IMR-90 (cell line): ENCODE measurements around the gene IL18RAP. TPM values are rescaled to one million over a fixed set of nuclear protein-coding genes. Genes with fewer than 3 reads are reported as not detected.

ENCODE experiments used
- ATAC-seq: fragments of 200-7000 bp; cut with Tn5 transposase; 2 replicates; pipeline ENCODE4 v1.9.1; 2020; ENCODE audit warnings: low read depth, mild to moderate bottlenecking, moderate library complexity
- BruUV-seq: library from RNA; stranded (reverse); fragments of 400-500 nt; replicated peaks from 2 replicates; lab custom pipeline; 2021; lab: Mats Ljungman, UMichigan
- CTCF ChIA-PET: fragments of 300-600 bp; formaldehyde crosslinking; extraction: SDS; loops from one replicate; lab custom pipeline; 2021; ENCODE audit warnings: antibody characterized with exemption; lab: Yijun Ruan, JAX
- POLR2A ChIA-PET: fragments of 300-600 bp; sonication (Branson Sonifier 250); formaldehyde crosslinking; loops from one replicate; lab custom pipeline; 2022; ENCODE audit warnings: antibody characterized with exemption; ENCODE audit not compliant: unreplicated experiment; lab: Charles Lee
- DNase-seq: peaks from one replicate; pipeline ENCODE4 v3.0.0; 2013
- H2AFZ ChIP-seq: replicated peaks from 2 replicates; pipeline ENCODE3; 2013; ENCODE audit warnings: low read length, mild to moderate bottlenecking; ENCODE audit not compliant: poor library complexity
- H2AK5ac ChIP-seq: 2 replicates; pipeline ENCODE4 v1.6.1; 2013; ENCODE audit warnings: low read depth, low read length, inconsistent platforms
- H2AK9ac ChIP-seq: replicated peaks from 2 replicates; pipeline ENCODE3; 2013; ENCODE audit warnings: mild to moderate bottlenecking, low read depth, low read length, moderate library complexity; ENCODE audit not compliant: poor library complexity
- H2BK120ac ChIP-seq: 2 replicates; pipeline ENCODE4 v1.6.1; 2013; ENCODE audit warnings: low read depth, low read length, inconsistent platforms
- H2BK15ac ChIP-seq: 3 replicates; pipeline ENCODE4 v1.6.1; 2013; ENCODE audit warnings: low read depth, low read length, inconsistent platforms
- H2BK20ac ChIP-seq: 2 replicates; pipeline ENCODE4 v1.6.1; 2013; ENCODE audit warnings: low read depth, mild to moderate bottlenecking, inconsistent platforms, low read length, moderate library complexity
- H2BK5ac ChIP-seq: 2 replicates; pipeline ENCODE4 v1.6.1; 2013; ENCODE audit warnings: mild to moderate bottlenecking, low read depth, low read length, inconsistent platforms; ENCODE audit not compliant: poor library complexity, severe bottlenecking
- H3K14ac ChIP-seq: replicated peaks from 2 replicates; pipeline ENCODE4 v1.6.1; 2013; ENCODE audit warnings: low read depth, low read length, inconsistent platforms
- H3K18ac ChIP-seq: 2 replicates; pipeline ENCODE4 v1.6.1; 2013; ENCODE audit warnings: low read depth, low read length, control low read depth
- H3K23ac ChIP-seq: 2 replicates; pipeline ENCODE4 v1.6.1; 2013; ENCODE audit warnings: low read depth, low read length, inconsistent platforms
- H3K27ac ChIP-seq: 2 replicates; pipeline ENCODE4 v1.5.1; 2013; ENCODE audit warnings: mild to moderate bottlenecking, control low read depth, low read length; ENCODE audit not compliant: insufficient read depth
- H3K27me3 ChIP-seq: 2 replicates; pipeline ENCODE4 v1.6.1; 2013; ENCODE audit warnings: low read length; ENCODE audit not compliant: control insufficient read depth, insufficient read depth
- H3K36me3 ChIP-seq: 2 replicates; pipeline ENCODE4 v1.6.1; 2013; ENCODE audit warnings: low read length, mixed read lengths; ENCODE audit not compliant: control insufficient read depth, insufficient read depth
- H3K4ac ChIP-seq: 2 replicates; pipeline ENCODE4 v1.6.1; 2013; ENCODE audit warnings: low read depth, low read length, inconsistent platforms
- H3K4me1 ChIP-seq: 2 replicates; pipeline ENCODE4 v1.6.1; 2013; ENCODE audit warnings: low read length, mixed read lengths; ENCODE audit not compliant: control insufficient read depth, insufficient read depth
- H3K4me2 ChIP-seq: 2 replicates; pipeline ENCODE4 v1.6.1; 2013; ENCODE audit warnings: low read depth, mild to moderate bottlenecking, control low read depth, low read length, moderate library complexity
- H3K4me3 ChIP-seq: 2 replicates; pipeline ENCODE4 v1.5.1; 2013; ENCODE audit warnings: low read depth, mild to moderate bottlenecking, control low read depth, low read length, moderate library complexity; ENCODE audit not compliant: insufficient read depth
- H3K56ac ChIP-seq: 2 replicates; pipeline ENCODE4 v1.6.1; 2013; ENCODE audit warnings: low read length, inconsistent platforms; ENCODE audit not compliant: insufficient read depth; ENCODE audit errors: extremely low read depth
- H3K79me1 ChIP-seq, 2 experiments: 2 replicates each; pipeline ENCODE4 v1.6.1; 2013; ENCODE audit warnings: low read length in 2 of 2, inconsistent platforms in 1 of 2, low read depth in 1 of 2
- H3K9ac ChIP-seq: 2 replicates; pipeline ENCODE4 v1.6.1; 2013; ENCODE audit warnings: low read depth, low read length, control low read depth
- H3K9me1 ChIP-seq: 2 replicates; pipeline ENCODE4 v1.6.1; 2013; ENCODE audit warnings: low read length, inconsistent platforms; ENCODE audit not compliant: insufficient read depth
- H3K9me3 ChIP-seq: 2 replicates; pipeline ENCODE4 v1.6.1; 2013; ENCODE audit warnings: low read length; ENCODE audit not compliant: control insufficient read depth, insufficient read depth
- H4K20me1 ChIP-seq: 2 replicates; pipeline ENCODE4 v1.6.1; 2013; ENCODE audit warnings: low read length, inconsistent platforms; ENCODE audit not compliant: insufficient read depth
- H4K5ac ChIP-seq: 2 replicates; pipeline ENCODE4 v1.6.1; 2013; ENCODE audit warnings: mild to moderate bottlenecking, low read depth, low read length, control low read depth
- H4K8ac ChIP-seq, 2 experiments: 2 replicates each; pipeline ENCODE4 v1.6.1; 2013; ENCODE audit warnings: low read depth in 2 of 2, low read length in 2 of 2, control low read depth in 1 of 2, inconsistent platforms in 1 of 2
- H4K91ac ChIP-seq: 2 replicates; pipeline ENCODE4 v1.6.1; 2013; ENCODE audit warnings: low read depth, low read length, inconsistent platforms; ENCODE audit not compliant: insufficient read depth
- BHLHE40 ChIP-seq: fragments of 150-350 bp; IDR thresholded peaks from 2 replicates; pipeline ENCODE4 v1.6.1; 2016; ENCODE audit warnings: mild to moderate bottlenecking, low read depth, low read length
- CEBPB ChIP-seq: IDR thresholded peaks from 2 replicates; pipeline ENCODE4 v1.6.1; 2012; ENCODE audit warnings: low read depth, low read length, improper control_type of control experiment
- CHD1 ChIP-seq: IDR thresholded peaks from 2 replicates; pipeline ENCODE4 v1.6.1; 2012; ENCODE audit warnings: low read depth, low read length, improper control_type of control experiment
- CTCF ChIP-seq: conservative IDR thresholded peaks from 2 replicates; pipeline ENCODE4 v1.5.1; 2012; ENCODE audit warnings: mild to moderate bottlenecking, low read depth, low read length, improper control_type of control experiment
- ELK1 ChIP-seq: fragments of 150-350 bp; IDR thresholded peaks from 2 replicates; pipeline ENCODE4 v1.6.1; 2016; ENCODE audit warnings: low read depth, mild to moderate bottlenecking, low read length, moderate library complexity, borderline replicate concordance
- FOS ChIP-seq: fragments of 150-350 bp; IDR thresholded peaks from 2 replicates; pipeline ENCODE4 v1.6.1; 2016; ENCODE audit warnings: low read depth, low read length
- MAFK ChIP-seq: IDR thresholded peaks from 2 replicates; pipeline ENCODE4 v1.6.1; 2012; ENCODE audit warnings: low read depth, low read length, improper control_type of control experiment
- MAZ ChIP-seq: IDR thresholded peaks from 2 replicates; pipeline ENCODE4 v1.6.1; 2012; ENCODE audit warnings: low read depth, mild to moderate bottlenecking, low read length, improper control_type of control experiment, moderate library complexity, borderline replicate concordance
- MXI1 ChIP-seq: IDR thresholded peaks from 2 replicates; pipeline ENCODE4 v1.6.1; 2012; ENCODE audit warnings: low read depth, mild to moderate bottlenecking, low read length, moderate library complexity, borderline replicate concordance
- NFE2L2 ChIP-seq: fragments of 150-350 bp; IDR thresholded peaks from 2 replicates; pipeline ENCODE4 v1.6.1; 2016; ENCODE audit warnings: low read depth, mild to moderate bottlenecking, low read length
- POLR2A ChIP-seq: IDR thresholded peaks from 2 replicates; pipeline ENCODE4 v1.6.1; 2012; ENCODE audit warnings: mild to moderate bottlenecking, low read depth, low read length
- RAD21 ChIP-seq: IDR thresholded peaks from 2 replicates; pipeline ENCODE4 v1.6.1; 2012; ENCODE audit warnings: low read length, improper control_type of control experiment
- RCOR1 ChIP-seq: IDR thresholded peaks from 2 replicates; pipeline ENCODE4 v1.6.1; 2012; ENCODE audit warnings: mild to moderate bottlenecking, low read length, improper control_type of control experiment; ENCODE audit not compliant: insufficient replicate concordance
- RFX5 ChIP-seq: IDR thresholded peaks from 2 replicates; pipeline ENCODE4 v1.8.0; 2012; ENCODE audit warnings: low read depth, mild to moderate bottlenecking, low read length, moderate library complexity
- SMC3 ChIP-seq: fragments of 150-350 bp; IDR thresholded peaks from 2 replicates; pipeline ENCODE4 v1.6.1; 2016; ENCODE audit warnings: low read depth, mild to moderate bottlenecking, antibody characterized with exemption, low read length, moderate library complexity
- USF2 ChIP-seq: fragments of 150-350 bp; IDR thresholded peaks from 2 replicates; pipeline ENCODE4 v1.6.1; 2017; ENCODE audit warnings: mild to moderate bottlenecking, antibody characterized with exemption, low read length, low read depth
- WGBS, 2 experiments: methylation state at CpG; one replicate each; pipeline versions ENCODE4 v1.1.5 to v1.1.7; 2013; ENCODE audit warnings: missing lambda C conversion rate in 2 of 2; ENCODE audit not compliant: insufficient read length in 1 of 2; ENCODE audit errors: extremely low coverage in 2 of 2; 5-methylcytosine and 5-hydroxymethylcytosine counted together
- dilution Hi-C: fragments of 300-500 bp; cut with HindIII; formaldehyde crosslinking; loops from one replicate; pipeline ENCODE4 v1.14.3; 2018; ENCODE audit warnings: low sequenced_read_pairs; ENCODE audit not compliant: unreplicated experiment
- in situ Hi-C: fragments of 300-500 bp; cut with MboI; formaldehyde crosslinking; loops from 3 replicates; pipeline ENCODE4 v1.14.3; 2019; ENCODE audit warnings: low sequenced_read_pairs, inconsistent platforms, mixed read lengths
- intact Hi-C: fragments of 100-400 bp; cut with micrococcal nuclease; formaldehyde crosslinking; loops from 2 replicates; pipeline ENCODE4 v1.10.0; 2022
- polyA plus RNA-seq, 3 experiments: library from polyadenylated mRNA; depleted of rRNA; stranded (reverse); fragments of >200 nt; gene quantifications; 2 replicates each; pipeline ENCODE4 v1.2.3, GENCODE V29; 2012; ENCODE audit warnings: low replicate concordance in 1 of 3
- total RNA-seq: library from RNA; depleted of rRNA; stranded (reverse); fragments of >200 nt; gene quantifications from 2 replicates; pipeline ENCODE4 v1.2.3, GENCODE V29; 2012

The IL18RAP gene
- total and polyA plus RNA-seq, 2 of the 4 experiments (the other 2 are of a cell fraction), result not detected

- no peak overlapping the region for H4K5ac ChIP-seq
- H2AK5ac ChIP-seq, result no peak overlapping the region
- no peak overlapping the region for H3K4me2 ChIP-seq
- ATAC-seq (no peak), DNase-seq (no peak)
- ChIA-PET CTCF (no interaction called here), POLR2A (no interaction called here)
- H2BK15ac ChIP-seq, result no peak overlapping the region
- H3K27me3 ChIP-seq, result peaks cover 13% of the 10 kb centered on the region
- H3K9me3 ChIP-seq, result no peaks in the 10 kb centered on the region
- BruUV-seq, result no TSS peak
- H2AFZ ChIP-seq, result no peak overlapping the region
- H3K56ac ChIP-seq, result no peak overlapping the region
- in situ Hi-C loops, result no loop called here
- no peak overlapping the region for H4K8ac ChIP-seq
- H3K9ac ChIP-seq, result no peak overlapping the region
- no peaks in the 10 kb centered on the region for H3K4me1 ChIP-seq
- no peaks in the 10 kb centered on the region for H4K20me1 ChIP-seq
- no peak overlapping the region for H3K18ac ChIP-seq
- no peak overlapping the region for H2BK20ac ChIP-seq
- no peak overlapping the region for H3K27ac ChIP-seq
- H3K14ac ChIP-seq, result no peak overlapping the region
- H3K4ac ChIP-seq, result no peak overlapping the region
- H3K23ac ChIP-seq, result no peak overlapping the region
- H3K36me3 ChIP-seq, result no peaks in the 10 kb centered on the region
- no peak for TF ChIP-seq RAD21
- no peak for TF ChIP-seq NFE2L2
- no peak for TF ChIP-seq CTCF
- no peak for TF ChIP-seq CHD1
- no peak for TF ChIP-seq POLR2A
- no peak for TF ChIP-seq ELK1
- TF ChIP-seq RCOR1, result no peak
- TF ChIP-seq SMC3, result no peak
- TF ChIP-seq FOS, result no peak
- TF ChIP-seq RFX5, result no peak
- no peak for TF ChIP-seq BHLHE40
- no peak for TF ChIP-seq MXI1
- TF ChIP-seq CEBPB, result no peak
- TF ChIP-seq MAZ, result no peak
- no peak for TF ChIP-seq USF2
- no peak for TF ChIP-seq MAFK
- H2BK5ac ChIP-seq, result no peak overlapping the region
- intact Hi-C loops, result no loop called here
- H3K79me1 ChIP-seq, result no peaks in the 10 kb centered on the region
- no peak overlapping the region for H3K4me3 ChIP-seq
- no CpG with 5 or more reads among the region's 4 CpGs for WGBS, 2 experiments
- H2BK120ac ChIP-seq, result no peak overlapping the region
- H2AK9ac ChIP-seq, result no peak overlapping the region
- dilution Hi-C loops, result no loop called here
- H4K91ac ChIP-seq, result no peak overlapping the region
- no peaks in the 10 kb centered on the region for H3K9me1 ChIP-seq
These were observed 30.5 kb downstream of the IL18RAP start for GRCh38 chr2:102453501-102453900.
